GM23338 (cell line): Measurements from ENCODE around the gene NELL2. TPM values are rescaled to one million over a fixed set of nuclear protein-coding genes. Genes with fewer than 3 reads are reported as not detected.

Source experiments
- ATAC-seq: fragments of 200-7000 bp; cut with Tn5 transposase; 3 replicates; pipeline ENCODE4 v1.9.1; 2020
- DNase-seq: peaks from one replicate; pipeline ENCODE4 v3.0.0-alpha.2; 2015; ENCODE audit warnings: low spot score
- H2AFZ ChIP-seq: fragments of 200-600 bp; sonication (generic); 2 replicates; pipeline ENCODE4 v1.8.0; 2016; ENCODE audit warnings: antibody characterized with exemption, mild to moderate bottlenecking, moderate library complexity
- H3F3A ChIP-seq: fragments of 200-600 bp; sonication (generic); replicated peaks from 2 replicates; pipeline ENCODE4 v1.8.0; 2017; ENCODE audit warnings: antibody characterized with exemption, mixed run types, low read depth
- H3K27ac ChIP-seq: fragments of 200-600 bp; sonication (generic); 2 replicates; pipeline ENCODE4 v1.6.1; 2016; ENCODE audit warnings: low read depth
- H3K27me3 ChIP-seq: fragments of 200-600 bp; sonication (generic); 2 replicates; pipeline ENCODE4 v1.8.0; 2016; ENCODE audit warnings: mild to moderate bottlenecking, mixed run types, moderate library complexity; ENCODE audit not compliant: insufficient read depth
- H3K36me3 ChIP-seq: fragments of 200-600 bp; sonication (generic); 2 replicates; pipeline ENCODE4 v1.8.0; 2016; ENCODE audit warnings: mild to moderate bottlenecking; ENCODE audit not compliant: insufficient read depth
- H3K4me1 ChIP-seq: fragments of 200-600 bp; sonication (generic); 2 replicates; pipeline ENCODE4 v1.8.0; 2016; ENCODE audit warnings: mild to moderate bottlenecking, moderate library complexity; ENCODE audit not compliant: insufficient read depth
- H3K4me2 ChIP-seq: fragments of 200-600 bp; sonication (generic); 2 replicates; pipeline ENCODE4 v1.7.1; 2017; ENCODE audit warnings: mixed run types
- H3K4me3 ChIP-seq: fragments of 200-600 bp; sonication (generic); 2 replicates; pipeline ENCODE4 v1.6.1; 2016; ENCODE audit warnings: mixed run types
- H3K79me2 ChIP-seq: fragments of 200-600 bp; sonication (generic); replicated peaks from 2 replicates; pipeline ENCODE4 v1.8.0; 2017; ENCODE audit warnings: mild to moderate bottlenecking; ENCODE audit not compliant: insufficient read depth
- H3K9me2 ChIP-seq: fragments of 200-600 bp; sonication (generic); 2 replicates; pipeline ENCODE4 v1.8.0; 2017; ENCODE audit not compliant: insufficient read depth
- H4K20me1 ChIP-seq: fragments of 200-600 bp; sonication (generic); replicated peaks from 2 replicates; pipeline ENCODE4 v1.8.0; 2017; ENCODE audit warnings: mild to moderate bottlenecking; ENCODE audit not compliant: insufficient read depth
- H3K27ac Mint-ChIP-seq: 2 replicates; pipeline ENCODE4 v1.8.0; 2020; ENCODE audit warnings: inconsistent platforms, mild to moderate bottlenecking, moderate library complexity, mixed read lengths
- H3K27me3 Mint-ChIP-seq: 3 replicates; pipeline ENCODE4 v1.8.0; 2022; ENCODE audit warnings: low read depth, mild to moderate bottlenecking, moderate library complexity, mixed read lengths, inconsistent platforms; ENCODE audit not compliant: insufficient read depth, poor library complexity
- H3K36me3 Mint-ChIP-seq: 3 replicates; pipeline ENCODE4 v1.8.0; 2021; ENCODE audit warnings: low read depth, mild to moderate bottlenecking, inconsistent platforms, moderate library complexity, mixed read lengths
- H3K4me1 Mint-ChIP-seq: 3 replicates; pipeline ENCODE4 v1.8.0; 2020; ENCODE audit warnings: mild to moderate bottlenecking, inconsistent platforms, mixed read lengths
- H3K4me3 Mint-ChIP-seq: 3 replicates; pipeline ENCODE4 v1.8.0; 2021; ENCODE audit warnings: moderate library complexity, mild to moderate bottlenecking, inconsistent platforms, mixed read lengths
- H3K9me3 Mint-ChIP-seq: 3 replicates; pipeline ENCODE4 v1.8.0; 2020; ENCODE audit warnings: moderate library complexity, mild to moderate bottlenecking, inconsistent platforms, mixed read lengths
- CREB1 ChIP-seq: fragments of 250-450 bp; sonication (Bioruptor Pico); IDR thresholded peaks from 2 replicates; pipeline ENCODE4 v1.5.0; 2020; ENCODE audit warnings: low read depth, mild to moderate bottlenecking, moderate library complexity
- EZH2 ChIP-seq: fragments of 200-600 bp; sonication (generic); IDR thresholded peaks from one replicate; pipeline ENCODE4 v1.8.0; 2017; ENCODE audit warnings: antibody characterized with exemption, mild to moderate bottlenecking, low read depth; ENCODE audit not compliant: unreplicated experiment
- EZH2phosphoT487 ChIP-seq: fragments of 200-600 bp; sonication (generic); IDR thresholded peaks from one replicate; pipeline ENCODE4 v1.8.1; 2018; ENCODE audit warnings: antibody characterized with exemption; ENCODE audit not compliant: unreplicated experiment
- JUNB ChIP-seq: IDR thresholded peaks from one replicate; pipeline ENCODE4 v1.6.1; 2016; ENCODE audit warnings: antibody characterized with exemption; ENCODE audit not compliant: unreplicated experiment
- NANOG ChIP-seq: IDR thresholded peaks from 2 replicates; pipeline ENCODE4 v1.6.1; 2016; ENCODE audit warnings: antibody characterized with exemption, borderline replicate concordance
- POLR2AphosphoS5 ChIP-seq: IDR thresholded peaks from 2 replicates; pipeline ENCODE4 v1.6.1; 2016; ENCODE audit warnings: antibody characterized with exemption, low read depth
- STAT1 ChIP-seq: IDR thresholded peaks from one replicate; pipeline ENCODE4 v1.6.1; 2016; ENCODE audit warnings: antibody characterized with exemption; ENCODE audit not compliant: unreplicated experiment
- ZNF114 ChIP-seq: fragments of 250-450 bp; sonication (Bioruptor Pico); IDR thresholded peaks from 2 replicates; pipeline ENCODE4 v1.5.0; 2020; ENCODE audit warnings: mild to moderate bottlenecking, moderate library complexity
- ZNF331 ChIP-seq: fragments of 250-450 bp; sonication (Bioruptor Pico); IDR thresholded peaks from 2 replicates; pipeline ENCODE4 v1.5.0; 2020; ENCODE audit warnings: low read depth, mild to moderate bottlenecking, moderate library complexity
- polyA plus RNA-seq: library from polyadenylated mRNA; unstranded; fragments of >200 nt; fragmentation: Nextera tagmentation; extraction: Ambion mirVana; gene quantifications from 2 replicates; pipeline ENCODE4 v1.2.1, GENCODE V29; 2016
- total RNA-seq: library from RNA; depleted of rRNA; stranded (reverse); fragments of >200 nt; shearing (Covaris generic); gene quantifications from 2 replicates; pipeline ENCODE4 v1.2.3, GENCODE V29; 2014
- TF ChIP-seq, protein P1 (sequence below), 2 experiments: fragments of 200-600 bp in 1 of 2; sonication (generic) in 1 of 2; conservative IDR thresholded peaks; 2 replicates each; pipeline versions ENCODE4 v1.5.1 to v1.6.1; 2016 to 2017; ENCODE audit warnings: antibody characterized with exemption in 2 of 2, low read depth in 2 of 2, mild to moderate bottlenecking in 2 of 2, moderate library complexity in 1 of 2
- TF ChIP-seq, protein P2 (sequence below): IDR thresholded peaks from 2 replicates; pipeline ENCODE4 v1.6.1; 2016; ENCODE audit warnings: antibody characterized with exemption
- TF ChIP-seq, protein P3 (sequence below): fragments of 250-450 bp; sonication (Bioruptor Pico); IDR thresholded peaks from 2 replicates; pipeline ENCODE4 v1.5.0; 2020; ENCODE audit warnings: mild to moderate bottlenecking, moderate library complexity

Gene NELL2
- total and polyA plus RNA-seq, 2 experiments from 2014 or later: 25.1 to 99.5 TPM

DNA sequence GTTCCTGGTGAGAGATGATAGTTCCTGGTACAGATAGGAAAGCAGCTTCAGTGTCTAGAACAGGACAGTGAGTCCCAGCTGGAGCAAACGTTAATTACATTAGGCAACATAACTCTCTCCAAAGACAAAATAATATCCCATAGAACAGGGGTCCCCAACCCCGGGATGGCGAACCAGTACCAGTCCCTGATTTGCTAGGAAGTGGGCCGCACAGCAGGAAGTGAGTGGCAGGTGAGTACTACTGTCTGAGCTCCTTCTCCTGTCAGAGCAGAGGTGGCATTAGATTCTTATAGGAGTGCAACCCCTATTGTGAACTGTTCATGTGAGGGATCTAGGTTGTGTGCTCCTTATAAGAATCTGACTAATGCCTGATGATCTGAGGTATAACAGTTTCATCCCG lies 204.1 kb downstream of the NELL2 start (continued):
- TF ChIP-seq, protein P1, sequence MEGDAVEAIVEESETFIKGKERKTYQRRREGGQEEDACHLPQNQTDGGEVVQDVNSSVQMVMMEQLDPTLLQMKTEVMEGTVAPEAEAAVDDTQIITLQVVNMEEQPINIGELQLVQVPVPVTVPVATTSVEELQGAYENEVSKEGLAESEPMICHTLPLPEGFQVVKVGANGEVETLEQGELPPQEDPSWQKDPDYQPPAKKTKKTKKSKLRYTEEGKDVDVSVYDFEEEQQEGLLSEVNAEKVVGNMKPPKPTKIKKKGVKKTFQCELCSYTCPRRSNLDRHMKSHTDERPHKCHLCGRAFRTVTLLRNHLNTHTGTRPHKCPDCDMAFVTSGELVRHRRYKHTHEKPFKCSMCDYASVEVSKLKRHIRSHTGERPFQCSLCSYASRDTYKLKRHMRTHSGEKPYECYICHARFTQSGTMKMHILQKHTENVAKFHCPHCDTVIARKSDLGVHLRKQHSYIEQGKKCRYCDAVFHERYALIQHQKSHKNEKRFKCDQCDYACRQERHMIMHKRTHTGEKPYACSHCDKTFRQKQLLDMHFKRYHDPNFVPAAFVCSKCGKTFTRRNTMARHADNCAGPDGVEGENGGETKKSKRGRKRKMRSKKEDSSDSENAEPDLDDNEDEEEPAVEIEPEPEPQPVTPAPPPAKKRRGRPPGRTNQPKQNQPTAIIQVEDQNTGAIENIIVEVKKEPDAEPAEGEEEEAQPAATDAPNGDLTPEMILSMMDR (conservative IDR thresholded peaks at IDR 0.05; ENCODE audit: low read depth in 2 of 2): no peak
- TF ChIP-seq POLR2AphosphoS5 (no peak), STAT1 (no peak), NANOG (no peak), ZNF331 (CRISPR knock-in tag) (no peak), CREB1 (CRISPR knock-in tag) (no peak), EZH2phosphoT487 (no peak), JUNB (no peak), EZH2 (no peak)
- TF ChIP-seq, protein P2, sequence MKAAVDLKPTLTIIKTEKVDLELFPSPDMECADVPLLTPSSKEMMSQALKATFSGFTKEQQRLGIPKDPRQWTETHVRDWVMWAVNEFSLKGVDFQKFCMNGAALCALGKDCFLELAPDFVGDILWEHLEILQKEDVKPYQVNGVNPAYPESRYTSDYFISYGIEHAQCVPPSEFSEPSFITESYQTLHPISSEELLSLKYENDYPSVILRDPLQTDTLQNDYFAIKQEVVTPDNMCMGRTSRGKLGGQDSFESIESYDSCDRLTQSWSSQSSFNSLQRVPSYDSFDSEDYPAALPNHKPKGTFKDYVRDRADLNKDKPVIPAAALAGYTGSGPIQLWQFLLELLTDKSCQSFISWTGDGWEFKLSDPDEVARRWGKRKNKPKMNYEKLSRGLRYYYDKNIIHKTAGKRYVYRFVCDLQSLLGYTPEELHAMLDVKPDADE: no peak

DNA sequence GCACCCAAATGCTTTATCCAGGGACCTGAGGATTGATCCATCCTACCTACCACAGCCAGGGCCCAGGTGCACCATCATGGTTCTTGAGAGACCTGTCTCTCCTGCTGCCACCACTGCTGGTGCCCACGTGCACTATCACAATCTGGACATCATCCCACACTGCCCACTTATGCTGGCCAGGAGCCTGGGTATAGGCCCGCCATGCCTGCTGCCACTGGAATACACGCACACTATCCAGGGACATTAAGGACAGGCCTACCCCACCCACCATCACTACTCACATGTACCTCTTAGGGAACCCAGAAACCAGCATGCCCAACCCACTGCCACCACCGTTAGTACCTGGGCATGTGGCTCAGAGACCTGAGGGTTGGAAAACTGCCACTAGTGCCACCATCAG lies 207.7 kb downstream of the NELL2 start:
- H3K4me1 ChIP-seq: no peaks in the 10 kb centered on the region
- H3K36me3 ChIP-seq: no peaks in the 10 kb centered on the region
- no peaks in the 10 kb centered on the region for H3K4me1 Mint-ChIP-seq
- ATAC-seq (no peak), DNase-seq (no peak)
- no peaks in the 10 kb centered on the region for H4K20me1 ChIP-seq
- no peaks in the 10 kb centered on the region for H3K27me3 Mint-ChIP-seq
- peaks cover 17% of the 10 kb centered on the region; the same call in 2 of the 3 replicates for H3K9me3 Mint-ChIP-seq
- no peak overlapping the region for H3K27ac Mint-ChIP-seq
- peaks cover 10% of the 10 kb centered on the region; the same call in 1 of the 2 replicates for H3K9me2 ChIP-seq
- H3K27ac ChIP-seq: no peak overlapping the region
- H3K27me3 ChIP-seq: no peaks in the 10 kb centered on the region
- no peaks in the 10 kb centered on the region for H3F3A ChIP-seq
- H3K79me2 ChIP-seq: no peaks in the 10 kb centered on the region
- no peak overlapping the region for H3K4me3 ChIP-seq
- no peak overlapping the region for H3K4me2 ChIP-seq
- H3K4me3 Mint-ChIP-seq: no peak overlapping the region
- no peak overlapping the region for H2AFZ ChIP-seq
- H3K36me3 Mint-ChIP-seq: peaks cover 16% of the 10 kb centered on the region
- TF ChIP-seq, protein P1 (conservative IDR thresholded peaks at IDR 0.05; ENCODE audit: low read depth in 2 of 2): no peak
- no peak for TF ChIP-seq EZH2phosphoT487
- TF ChIP-seq, protein P3, sequence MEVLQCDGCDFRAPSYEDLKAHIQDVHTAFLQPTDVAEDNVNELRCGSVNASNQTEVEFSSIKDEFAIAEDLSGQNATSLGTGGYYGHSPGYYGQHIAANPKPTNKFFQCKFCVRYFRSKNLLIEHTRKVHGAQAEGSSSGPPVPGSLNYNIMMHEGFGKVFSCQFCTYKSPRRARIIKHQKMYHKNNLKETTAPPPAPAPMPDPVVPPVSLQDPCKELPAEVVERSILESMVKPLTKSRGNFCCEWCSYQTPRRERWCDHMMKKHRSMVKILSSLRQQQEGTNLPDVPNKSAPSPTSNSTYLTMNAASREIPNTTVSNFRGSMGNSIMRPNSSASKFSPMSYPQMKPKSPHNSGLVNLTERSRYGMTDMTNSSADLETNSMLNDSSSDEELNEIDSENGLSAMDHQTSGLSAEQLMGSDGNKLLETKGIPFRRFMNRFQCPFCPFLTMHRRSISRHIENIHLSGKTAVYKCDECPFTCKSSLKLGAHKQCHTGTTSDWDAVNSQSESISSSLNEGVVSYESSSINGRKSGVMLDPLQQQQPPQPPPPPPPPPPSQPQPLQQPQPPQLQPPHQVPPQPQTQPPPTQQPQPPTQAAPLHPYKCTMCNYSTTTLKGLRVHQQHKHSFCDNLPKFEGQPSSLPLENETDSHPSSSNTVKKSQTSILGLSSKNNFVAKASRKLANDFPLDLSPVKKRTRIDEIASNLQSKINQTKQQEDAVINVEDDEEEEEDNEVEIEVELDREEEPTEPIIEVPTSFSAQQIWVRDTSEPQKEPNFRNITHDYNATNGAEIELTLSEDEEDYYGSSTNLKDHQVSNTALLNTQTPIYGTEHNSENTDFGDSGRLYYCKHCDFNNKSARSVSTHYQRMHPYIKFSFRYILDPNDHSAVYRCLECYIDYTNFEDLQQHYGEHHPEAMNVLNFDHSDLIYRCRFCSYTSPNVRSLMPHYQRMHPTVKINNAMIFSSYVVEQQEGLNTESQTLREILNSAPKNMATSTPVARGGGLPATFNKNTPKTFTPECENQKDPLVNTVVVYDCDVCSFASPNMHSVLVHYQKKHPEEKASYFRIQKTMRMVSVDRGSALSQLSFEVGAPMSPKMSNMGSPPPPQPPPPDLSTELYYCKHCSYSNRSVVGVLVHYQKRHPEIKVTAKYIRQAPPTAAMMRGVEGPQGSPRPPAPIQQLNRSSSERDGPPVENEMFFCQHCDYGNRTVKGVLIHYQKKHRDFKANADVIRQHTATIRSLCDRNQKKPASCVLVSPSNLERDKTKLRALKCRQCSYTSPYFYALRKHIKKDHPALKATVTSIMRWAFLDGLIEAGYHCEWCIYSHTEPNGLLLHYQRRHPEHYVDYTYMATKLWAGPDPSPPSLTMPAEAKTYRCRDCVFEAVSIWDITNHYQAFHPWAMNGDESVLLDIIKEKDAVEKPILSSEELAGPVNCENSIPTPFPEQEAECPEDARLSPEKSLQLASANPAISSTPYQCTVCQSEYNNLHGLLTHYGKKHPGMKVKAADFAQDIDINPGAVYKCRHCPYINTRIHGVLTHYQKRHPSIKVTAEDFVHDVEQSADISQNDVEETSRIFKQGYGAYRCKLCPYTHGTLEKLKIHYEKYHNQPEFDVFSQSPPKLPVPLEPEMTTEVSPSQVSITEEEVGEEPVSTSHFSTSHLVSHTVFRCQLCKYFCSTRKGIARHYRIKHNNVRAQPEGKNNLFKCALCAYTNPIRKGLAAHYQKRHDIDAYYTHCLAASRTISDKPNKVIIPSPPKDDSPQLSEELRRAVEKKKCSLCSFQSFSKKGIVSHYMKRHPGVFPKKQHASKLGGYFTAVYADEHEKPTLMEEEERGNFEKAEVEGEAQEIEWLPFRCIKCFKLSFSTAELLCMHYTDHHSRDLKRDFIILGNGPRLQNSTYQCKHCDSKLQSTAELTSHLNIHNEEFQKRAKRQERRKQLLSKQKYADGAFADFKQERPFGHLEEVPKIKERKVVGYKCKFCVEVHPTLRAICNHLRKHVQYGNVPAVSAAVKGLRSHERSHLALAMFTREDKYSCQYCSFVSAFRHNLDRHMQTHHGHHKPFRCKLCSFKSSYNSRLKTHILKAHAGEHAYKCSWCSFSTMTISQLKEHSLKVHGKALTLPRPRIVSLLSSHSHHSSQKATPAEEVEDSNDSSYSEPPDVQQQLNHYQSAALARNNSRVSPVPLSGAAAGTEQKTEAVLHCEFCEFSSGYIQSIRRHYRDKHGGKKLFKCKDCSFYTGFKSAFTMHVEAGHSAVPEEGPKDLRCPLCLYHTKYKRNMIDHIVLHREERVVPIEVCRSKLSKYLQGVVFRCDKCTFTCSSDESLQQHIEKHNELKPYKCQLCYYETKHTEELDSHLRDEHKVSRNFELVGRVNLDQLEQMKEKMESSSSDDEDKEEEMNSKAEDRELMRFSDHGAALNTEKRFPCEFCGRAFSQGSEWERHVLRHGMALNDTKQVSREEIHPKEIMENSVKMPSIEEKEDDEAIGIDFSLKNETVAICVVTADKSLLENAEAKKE (CRISPR knock-in tag): no peak
- TF ChIP-seq ZNF114 (CRISPR knock-in tag): no peak
